Mammary epithelial cell (primary cell): Measurements from ENCODE around the gene PNRC2.

Experiments used
- EZH2 ChIP-seq: IDR thresholded peaks from 2 replicates; pipeline ENCODE4 v1.6.1; 2012; ENCODE audit warnings: low read length, inconsistent platforms, borderline replicate concordance
- TF ChIP-seq, protein P1 (sequence below), 2 donors: IDR thresholded peaks in 1 of 2; conservative IDR thresholded peaks in 1 of 2; 2 replicates each; pipeline ENCODE4 v1.5.1; 2011 to 2012; ENCODE audit warnings: inconsistent platforms in 2 of 2, low read length in 2 of 2, mild to moderate bottlenecking in 2 of 2, control low read depth in 1 of 2, low read depth in 1 of 2; ENCODE audit not compliant: insufficient read depth in 1 of 2; ENCODE audit errors: extremely low read depth in 1 of 2

DNA sequence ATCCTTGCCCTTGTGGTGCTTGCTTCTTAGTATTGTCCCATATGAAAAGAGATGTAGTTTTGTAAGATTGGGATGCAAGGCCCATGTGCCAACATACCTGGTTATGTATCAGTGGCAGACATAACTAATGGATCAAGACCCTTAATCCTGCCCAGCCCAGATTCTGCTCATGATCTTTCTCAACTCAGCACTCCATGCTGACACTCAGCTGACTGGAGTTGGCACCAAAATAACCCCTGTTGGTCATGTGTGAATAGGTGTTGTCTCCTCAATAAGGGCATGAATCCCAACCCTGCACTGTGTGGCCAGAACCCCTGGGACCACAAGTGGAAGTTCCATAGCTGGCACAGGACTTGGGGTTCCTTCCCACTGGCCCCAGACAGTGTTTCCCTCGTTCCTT is 32.5 kb upstream of the PNRC2 start:
- TF ChIP-seq, protein P1, sequence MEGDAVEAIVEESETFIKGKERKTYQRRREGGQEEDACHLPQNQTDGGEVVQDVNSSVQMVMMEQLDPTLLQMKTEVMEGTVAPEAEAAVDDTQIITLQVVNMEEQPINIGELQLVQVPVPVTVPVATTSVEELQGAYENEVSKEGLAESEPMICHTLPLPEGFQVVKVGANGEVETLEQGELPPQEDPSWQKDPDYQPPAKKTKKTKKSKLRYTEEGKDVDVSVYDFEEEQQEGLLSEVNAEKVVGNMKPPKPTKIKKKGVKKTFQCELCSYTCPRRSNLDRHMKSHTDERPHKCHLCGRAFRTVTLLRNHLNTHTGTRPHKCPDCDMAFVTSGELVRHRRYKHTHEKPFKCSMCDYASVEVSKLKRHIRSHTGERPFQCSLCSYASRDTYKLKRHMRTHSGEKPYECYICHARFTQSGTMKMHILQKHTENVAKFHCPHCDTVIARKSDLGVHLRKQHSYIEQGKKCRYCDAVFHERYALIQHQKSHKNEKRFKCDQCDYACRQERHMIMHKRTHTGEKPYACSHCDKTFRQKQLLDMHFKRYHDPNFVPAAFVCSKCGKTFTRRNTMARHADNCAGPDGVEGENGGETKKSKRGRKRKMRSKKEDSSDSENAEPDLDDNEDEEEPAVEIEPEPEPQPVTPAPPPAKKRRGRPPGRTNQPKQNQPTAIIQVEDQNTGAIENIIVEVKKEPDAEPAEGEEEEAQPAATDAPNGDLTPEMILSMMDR (conservative IDR thresholded peaks at IDR 0.05 in 1 of 2, IDR thresholded peaks at IDR 0.05 in 1 of 2; ENCODE audit: extremely low read depth in 1 of 2, insufficient read depth in 1 of 2, low read depth in 1 of 2, low read length in 2 of 2), result no peak
- TF ChIP-seq EZH2, result no peak
